Measurements from ENCODE around the gene SLC1A1. TPM values are rescaled to one million over a fixed set of nuclear protein-coding genes. Genes with fewer than 3 reads are reported as not detected.

SLC1A1 gene
- total RNA-seq, 2 experiments from 2014 or later, result 0.11 to 0.14 TPM

DNA sequence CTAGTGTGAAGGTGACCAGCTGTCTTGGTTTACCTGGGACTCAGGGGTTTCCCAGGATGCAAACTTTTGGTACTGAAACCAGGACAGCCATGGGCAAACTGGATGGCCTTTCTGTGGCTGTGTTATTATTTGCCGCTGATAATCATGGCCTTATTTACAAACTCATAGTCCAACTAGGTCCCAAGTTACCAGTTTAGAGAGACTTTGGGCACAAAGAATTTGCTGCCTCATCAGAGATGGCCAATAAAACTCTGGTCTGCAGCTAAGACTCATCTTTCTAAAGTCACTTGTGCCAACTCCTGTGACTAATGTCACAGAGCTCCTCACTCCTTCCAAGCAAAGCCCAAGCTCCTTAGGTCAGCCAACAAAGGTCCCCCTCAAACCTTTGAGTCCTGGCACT, 124.4 kb downstream of the SLC1A1 start:
- POLR2A ChIA-PET, result interaction anchor here (1.2 kb wide), 1 partner anchor 14 kb away, joined by 3 read pairs; no protein-coding TSS in a partner anchor
- CTCF ChIA-PET, result no interaction called here

DNA sequence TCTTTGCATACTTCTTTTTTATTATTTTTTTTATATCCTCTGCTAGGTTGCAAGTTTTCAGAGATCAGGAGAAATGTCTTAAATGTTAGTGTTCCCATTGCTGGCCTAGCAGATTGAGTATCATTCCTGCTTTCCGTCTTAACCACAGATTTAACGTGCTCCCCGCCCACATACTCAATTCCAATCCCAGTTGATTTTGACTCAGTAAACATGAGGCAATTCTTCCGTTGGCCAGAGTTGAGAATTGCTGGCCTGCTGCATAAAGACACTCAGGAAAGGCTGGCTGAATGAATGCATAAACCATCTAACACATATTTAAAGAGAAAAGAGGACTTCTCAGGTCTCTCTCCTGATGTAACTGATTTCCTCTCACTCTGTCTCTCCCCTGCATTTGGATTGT, 125.0 kb downstream of the SLC1A1 start:
- intact Hi-C loops (cut with DNase I, micrococcal nuclease), result no loop called here
- H3K27me3 Mint-ChIP-seq, result no peaks in the 10 kb centered on the region
- H3K36me3 Mint-ChIP-seq (ENCODE audit: low read depth), result peaks cover 13% of the 10 kb centered on the region
- H3K4me3 Mint-ChIP-seq, result no peak overlapping the region
- no peak overlapping the region for H3K4me3 ChIP-seq (ENCODE audit: low read length)
- H3K9me3 ChIP-seq (ENCODE audit: control insufficient read depth in 1 of 2, insufficient read depth in 1 of 2, low read length in 2 of 2), result no peaks in the 10 kb centered on the region
- no peak overlapping the region for H3K27ac ChIP-seq (ENCODE audit: low read depth in 1 of 2, low read length in 2 of 2)
- H3K36me3 ChIP-seq (ENCODE audit: insufficient read depth, low read length), result no peaks in the 10 kb centered on the region
- H3K4me1 Mint-ChIP-seq (ENCODE audit: low read depth), result peaks cover 14% of the 10 kb centered on the region
- no peak overlapping the region for H3K27ac Mint-ChIP-seq
- POLR2A ChIA-PET, result interaction anchor here (1.2 kb wide), 1 partner anchor 15 kb away, joined by 3 read pairs; no protein-coding TSS in a partner anchor
- CTCF ChIA-PET, result no interaction called here
- H3K9me3 Mint-ChIP-seq, result no peaks in the 10 kb centered on the region
- no peaks in the 10 kb centered on the region for H3K27me3 ChIP-seq (ENCODE audit: control insufficient read depth in 1 of 2, insufficient read depth in 2 of 2, low read length in 2 of 2)
- TF ChIP-seq, protein P1, sequence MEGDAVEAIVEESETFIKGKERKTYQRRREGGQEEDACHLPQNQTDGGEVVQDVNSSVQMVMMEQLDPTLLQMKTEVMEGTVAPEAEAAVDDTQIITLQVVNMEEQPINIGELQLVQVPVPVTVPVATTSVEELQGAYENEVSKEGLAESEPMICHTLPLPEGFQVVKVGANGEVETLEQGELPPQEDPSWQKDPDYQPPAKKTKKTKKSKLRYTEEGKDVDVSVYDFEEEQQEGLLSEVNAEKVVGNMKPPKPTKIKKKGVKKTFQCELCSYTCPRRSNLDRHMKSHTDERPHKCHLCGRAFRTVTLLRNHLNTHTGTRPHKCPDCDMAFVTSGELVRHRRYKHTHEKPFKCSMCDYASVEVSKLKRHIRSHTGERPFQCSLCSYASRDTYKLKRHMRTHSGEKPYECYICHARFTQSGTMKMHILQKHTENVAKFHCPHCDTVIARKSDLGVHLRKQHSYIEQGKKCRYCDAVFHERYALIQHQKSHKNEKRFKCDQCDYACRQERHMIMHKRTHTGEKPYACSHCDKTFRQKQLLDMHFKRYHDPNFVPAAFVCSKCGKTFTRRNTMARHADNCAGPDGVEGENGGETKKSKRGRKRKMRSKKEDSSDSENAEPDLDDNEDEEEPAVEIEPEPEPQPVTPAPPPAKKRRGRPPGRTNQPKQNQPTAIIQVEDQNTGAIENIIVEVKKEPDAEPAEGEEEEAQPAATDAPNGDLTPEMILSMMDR (IDR thresholded peaks at IDR 0.05), result no peak
- H3K4me1 ChIP-seq (ENCODE audit: insufficient read depth, low read length), result peaks cover 10% of the 10 kb centered on the region
- DNase-seq, result no peak
- ATAC-seq (ENCODE audit: poor library complexity), result no peak

More for the DNA sequence above, 124.4 kb downstream of the SLC1A1 start:
- peaks cover 13% of the 10 kb centered on the region for H3K36me3 Mint-ChIP-seq (ENCODE audit: low read depth)
- H3K4me3 Mint-ChIP-seq, result no peak overlapping the region
- no peaks in the 10 kb centered on the region for H3K9me3 ChIP-seq (ENCODE audit: control insufficient read depth in 1 of 2, insufficient read depth in 1 of 2, low read length in 2 of 2)
- intact Hi-C loops (cut with DNase I, micrococcal nuclease), result no loop called here
- no peak for ATAC-seq (ENCODE audit: poor library complexity)
- H3K27me3 ChIP-seq (ENCODE audit: control insufficient read depth in 1 of 2, insufficient read depth in 2 of 2, low read length in 2 of 2), result no peaks in the 10 kb centered on the region
- H3K4me1 ChIP-seq (ENCODE audit: insufficient read depth, low read length), result peaks cover 5% of the 10 kb centered on the region
- H3K36me3 ChIP-seq (ENCODE audit: insufficient read depth, low read length), result no peaks in the 10 kb centered on the region
- H3K27me3 Mint-ChIP-seq, result no peaks in the 10 kb centered on the region
- DNase-seq, result no peak
- H3K4me1 Mint-ChIP-seq (ENCODE audit: low read depth), result peaks cover 8% of the 10 kb centered on the region
- no peak overlapping the region for H3K27ac Mint-ChIP-seq
- TF ChIP-seq, protein P1 (IDR thresholded peaks at IDR 0.05), result no peak
- no peak overlapping the region for H3K4me3 ChIP-seq (ENCODE audit: low read length)
- no peak overlapping the region for H3K27ac ChIP-seq (ENCODE audit: low read depth in 1 of 2, low read length in 2 of 2)
- H3K9me3 Mint-ChIP-seq, result no peaks in the 10 kb centered on the region

GRCh38 chr9:4615778-4616177, 125.5 kb downstream of the SLC1A1 start:
- H3K4me3 ChIP-seq (ENCODE audit: low read length), result no peak overlapping the region
- Mint-ChIP-seq H3K27me3 (no peaks in the 10 kb centered on the region), H3K36me3 (ENCODE audit: low read depth) (peaks cover 13% of the 10 kb centered on the region), H3K9me3 (no peaks in the 10 kb centered on the region), H3K4me1 (ENCODE audit: low read depth) (peaks cover 20% of the 10 kb centered on the region), H3K27ac (no peak overlapping the region), H3K4me3 (no peak overlapping the region)
- no peaks in the 10 kb centered on the region for H3K27me3 ChIP-seq (ENCODE audit: control insufficient read depth in 1 of 2, insufficient read depth in 2 of 2, low read length in 2 of 2)
- H3K36me3 ChIP-seq (ENCODE audit: insufficient read depth, low read length), result no peaks in the 10 kb centered on the region
- DNase-seq (no peak), ATAC-seq (ENCODE audit: poor library complexity) (no peak)
- H3K4me1 ChIP-seq (ENCODE audit: insufficient read depth, low read length), result peaks cover 16% of the 10 kb centered on the region
- CTCF ChIA-PET, result no interaction called here
- TF ChIP-seq, protein P1 (IDR thresholded peaks at IDR 0.05), result no peak
- no peaks in the 10 kb centered on the region for H3K9me3 ChIP-seq (ENCODE audit: control insufficient read depth in 1 of 2, insufficient read depth in 1 of 2, low read length in 2 of 2)
- intact Hi-C loops (cut with DNase I, micrococcal nuclease), result no loop called here
- H3K27ac ChIP-seq (ENCODE audit: low read depth in 1 of 2, low read length in 2 of 2), result no peak overlapping the region
- POLR2A ChIA-PET, result no interaction called here
